NCI-H2196 (cell line): ENCODE results near the gene DPM2.

Experiments used
- DNase-seq: peaks from one replicate; lab custom pipeline; 2025; ENCODE audit not compliant: unreplicated experiment; lab: John Stamatoyannopoulos, UW

DPM2 gene

GRCh38 chr9:127973169-127974000, 35.7 kb upstream of the DPM2 start:
- DNase-seq = peak; percentile 70

GRCh38 chr9:127972236-127972871, 34.7 kb upstream of the DPM2 start:
- no peak for DNase-seq

- no peak for DNase-seq
Measured at GRCh38 chr9:127971357-127972235, 33.9 kb upstream of the DPM2 start.

- DNase-seq = peak; percentile 80
Measured at GRCh38 chr9:127970401-127971313, 33.0 kb upstream of the DPM2 start.

- DNase-seq = peak; percentile 27
Measured at GRCh38 chr9:127968700-127969383, 31.2 kb upstream of the DPM2 start.

- no peak for DNase-seq
Measured at GRCh38 chr9:127968042-127968441, 30.4 kb upstream of the DPM2 start.

- no peak for DNase-seq
Measured at GRCh38 chr9:127967151-127967809, 29.6 kb upstream of the DPM2 start.

GRCh38 chr9:127966416-127967150, 28.9 kb upstream of the DPM2 start:
- DNase-seq = peak; percentile 51

GRCh38 chr9:127965953-127966352, 28.3 kb upstream of the DPM2 start:
- no peak for DNase-seq

- no peak for DNase-seq
Measured at GRCh38 chr9:127963359-127964064, 25.9 kb upstream of the DPM2 start.

GRCh38 chr9:127963041-127963358, 25.3 kb upstream of the DPM2 start:
- DNase-seq = no peak

GRCh38 chr9:127962278-127962677, 24.6 kb upstream of the DPM2 start:
- no peak for DNase-seq

- no peak for DNase-seq
Measured at GRCh38 chr9:127961613-127962155, 24.0 kb upstream of the DPM2 start.

GRCh38 chr9:127961155-127961490, 23.5 kb upstream of the DPM2 start:
- no peak for DNase-seq

GRCh38 chr9:127960410-127961154, 22.9 kb upstream of the DPM2 start:
- DNase-seq = peak; percentile 47

GRCh38 chr9:127959841-127960409, 22.3 kb upstream of the DPM2 start:
- DNase-seq = no peak

GRCh38 chr9:127959398-127959797, 21.7 kb upstream of the DPM2 start:
- DNase-seq = no peak
